Adipocyte (in vitro differentiated cells): ENCODE results near the gene RIC8A.

Experiments used
- DNase-seq: peaks from one replicate; pipeline ENCODE4 v3.0.0-alpha.2; 2015; ENCODE audit warnings: low read depth
- H3K27me3 ChIP-seq: replicated peaks from 2 replicates; pipeline ENCODE4 v1.7.0; 2013; ENCODE audit warnings: mild to moderate bottlenecking, low read length, moderate library complexity; ENCODE audit not compliant: control insufficient read depth, insufficient read depth
- H3K36me3 ChIP-seq: 2 replicates; pipeline ENCODE4 v1.7.0; 2013; ENCODE audit warnings: low read length, mild to moderate bottlenecking, moderate library complexity; ENCODE audit not compliant: control insufficient read depth, insufficient read depth, severe bottlenecking
- H3K4me1 ChIP-seq: 2 replicates; pipeline ENCODE4 v1.7.0; 2013; ENCODE audit warnings: mild to moderate bottlenecking, low read length, moderate library complexity; ENCODE audit not compliant: control insufficient read depth, insufficient read depth
- H3K4me3 ChIP-seq: 2 replicates; pipeline ENCODE4 v1.7.0; 2013; ENCODE audit warnings: mild to moderate bottlenecking, low read length, moderate library complexity
- H3K9ac ChIP-seq: 2 replicates; pipeline ENCODE4 v1.7.0; 2013; ENCODE audit warnings: mild to moderate bottlenecking, low read length, moderate library complexity
- H3K9me3 ChIP-seq: 2 replicates; pipeline ENCODE4 v1.7.0; 2013; ENCODE audit warnings: mild to moderate bottlenecking, low read length, moderate library complexity; ENCODE audit not compliant: control insufficient read depth

RIC8A gene

DNA sequence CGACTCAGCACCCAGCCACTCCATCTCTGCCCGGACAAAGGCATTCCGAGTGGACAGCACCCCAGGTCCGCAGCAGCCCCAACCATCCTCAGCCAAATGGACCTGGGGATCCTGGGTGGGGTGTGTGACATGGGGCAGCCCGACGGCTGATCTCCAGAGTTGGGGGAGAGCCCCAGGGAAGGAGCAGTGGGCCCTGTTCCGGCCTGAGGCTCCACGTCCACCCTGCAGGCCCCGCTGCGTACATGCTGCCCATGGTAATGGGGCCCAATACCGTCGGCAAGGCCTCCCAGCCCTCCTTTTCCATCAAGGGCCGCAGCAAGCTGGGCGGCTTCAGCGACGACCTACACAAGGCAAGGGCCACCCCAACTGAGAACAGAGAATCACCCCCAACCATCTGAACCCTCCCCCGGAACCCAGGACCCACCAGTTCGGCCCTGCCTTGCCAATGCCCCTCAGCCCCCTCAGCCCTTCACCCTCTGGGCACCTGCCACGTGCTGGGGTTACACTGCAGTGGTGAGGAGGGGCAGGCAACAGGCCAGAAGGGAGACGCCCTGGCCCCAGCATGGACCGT, 9.2 kb upstream of the RIC8A start:
- DNase-seq, result no peak
- Histone ChIP-seq H3K36me3 (peaks cover 10% of the 10 kb centered on the region), H3K9me3 (no peaks in the 10 kb centered on the region), H3K27me3 (no peaks in the 10 kb centered on the region), H3K4me3 (no peak overlapping the region), H3K9ac (no peak overlapping the region), H3K4me1 (peaks cover 1% of the 10 kb centered on the region)

- H3K36me3 ChIP-seq, result peaks cover 17% of the 10 kb centered on the region
These were observed 8.4 kb upstream of the RIC8A start for GRCh38 chr11:199004-199581.

DNA sequence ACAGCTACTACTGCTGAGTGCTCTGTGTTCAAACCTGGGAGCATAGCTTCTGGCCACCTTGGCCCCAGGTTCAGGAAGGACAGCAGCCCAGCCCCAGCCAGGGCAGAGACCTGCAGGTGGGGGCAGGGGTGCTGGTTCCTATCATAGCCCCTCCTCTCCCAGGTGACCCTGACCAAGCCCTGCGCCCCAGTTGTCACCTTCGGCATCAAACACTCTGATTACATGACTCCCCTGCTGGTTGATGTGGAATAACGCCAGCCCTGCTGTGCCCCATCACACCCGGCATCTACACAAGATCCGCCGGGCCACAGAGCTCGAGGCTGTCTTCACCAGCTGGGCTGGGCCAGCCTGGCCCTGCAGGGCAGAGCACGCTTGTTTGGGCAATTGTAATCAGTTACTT, 7.7 kb upstream of the RIC8A start:
- H3K4me1 ChIP-seq, result peaks cover 15% of the 10 kb centered on the region
- no peak overlapping the region for H3K4me3 ChIP-seq
- peaks cover 24% of the 10 kb centered on the region for H3K36me3 ChIP-seq
- H3K27me3 ChIP-seq, result no peaks in the 10 kb centered on the region
- H3K9me3 ChIP-seq, result no peaks in the 10 kb centered on the region
- H3K9ac ChIP-seq, result no peak overlapping the region
- DNase-seq, result no peak

More at GRCh38 chr11:199004-199581, 8.4 kb upstream of the RIC8A start:
- no peak overlapping the region for H3K9ac ChIP-seq
- H3K9me3 ChIP-seq, result no peaks in the 10 kb centered on the region
- no peaks in the 10 kb centered on the region for H3K27me3 ChIP-seq
- H3K4me1 ChIP-seq, result peaks cover 9% of the 10 kb centered on the region
- H3K4me3 ChIP-seq, result no peak overlapping the region
- no peak for DNase-seq

DNA sequence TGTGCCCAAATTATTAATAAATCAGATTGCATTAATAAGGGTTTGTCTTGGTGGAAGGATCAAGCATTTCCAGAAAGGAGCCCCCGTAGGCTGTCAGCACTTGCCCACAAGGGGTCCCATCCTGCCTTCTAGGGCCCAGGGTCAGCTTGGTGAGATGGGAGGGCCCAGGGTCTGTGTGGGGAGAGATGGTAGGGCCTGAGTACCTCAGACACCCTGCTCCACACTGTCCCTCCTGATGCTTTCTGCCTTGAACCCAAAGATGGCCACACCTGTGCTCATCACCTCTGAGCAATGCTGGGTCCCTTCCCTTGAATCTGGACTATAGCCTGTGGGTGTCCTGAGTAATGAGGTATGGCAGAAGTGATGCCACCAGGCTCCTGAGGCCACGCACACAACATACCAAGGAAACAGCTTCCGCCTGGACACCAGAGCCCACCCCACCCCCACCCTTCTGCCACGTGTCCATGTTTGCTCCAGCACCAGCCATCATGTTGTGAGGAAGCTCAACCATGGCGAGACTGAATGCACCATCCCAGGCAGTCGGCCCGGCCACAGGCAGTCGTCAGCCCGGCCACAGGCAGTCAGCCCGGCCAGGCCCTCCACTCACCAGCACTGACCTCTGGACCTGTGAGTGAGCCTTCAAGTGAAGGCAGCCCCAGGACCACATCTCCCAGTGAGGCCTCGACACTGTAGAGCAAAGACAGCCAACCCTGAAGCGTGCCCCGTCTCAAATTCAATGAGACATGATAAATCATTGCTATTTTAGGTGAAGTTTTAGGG, 7.1 kb upstream of the RIC8A start:
- no peak for DNase-seq
- Histone ChIP-seq H3K4me3 (no peak overlapping the region), H3K9me3 (no peaks in the 10 kb centered on the region), H3K36me3 (peaks cover 31% of the 10 kb centered on the region), H3K4me1 (peaks cover 20% of the 10 kb centered on the region), H3K9ac (no peak overlapping the region), H3K27me3 (no peaks in the 10 kb centered on the region)

DNA sequence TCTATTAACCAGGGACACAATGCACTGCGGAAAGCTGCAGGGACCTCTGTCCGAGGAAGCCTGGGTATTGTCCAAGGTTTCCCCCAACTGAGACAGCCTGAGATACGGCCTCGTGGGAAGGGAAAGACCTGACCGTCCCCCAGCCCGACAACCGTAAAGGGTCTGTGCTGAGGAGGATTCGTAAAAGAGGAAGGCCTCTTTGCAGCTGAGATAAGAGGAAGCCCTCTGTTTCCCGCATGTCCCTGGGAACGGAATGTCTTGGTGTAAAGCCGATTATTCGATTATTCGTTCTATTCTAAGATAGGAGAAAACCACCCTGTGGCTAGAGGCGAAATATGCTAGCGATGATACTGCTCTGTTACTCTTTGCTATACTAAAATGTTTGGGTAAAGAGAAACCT, 5.5 kb upstream of the RIC8A start:
- H3K9me3 ChIP-seq, result no peaks in the 10 kb centered on the region
- DNase-seq, result no peak
- H3K36me3 ChIP-seq, result peaks cover 32% of the 10 kb centered on the region
- H3K9ac ChIP-seq, result no peak overlapping the region
- no peaks in the 10 kb centered on the region for H3K27me3 ChIP-seq
- peaks cover 30% of the 10 kb centered on the region for H3K4me1 ChIP-seq
- H3K4me3 ChIP-seq, result no peak overlapping the region

GRCh38 chr11:202490-202889, 5.0 kb upstream of the RIC8A start:
- Histone ChIP-seq H3K4me1 (peaks cover 30% of the 10 kb centered on the region), H3K4me3 (no peak overlapping the region), H3K9me3 (no peaks in the 10 kb centered on the region), H3K27me3 (no peaks in the 10 kb centered on the region), H3K9ac (no peak overlapping the region), H3K36me3 (peaks cover 32% of the 10 kb centered on the region)
- no peak for DNase-seq

- no peak overlapping the region for H3K4me3 ChIP-seq
- H3K27me3 ChIP-seq, result no peaks in the 10 kb centered on the region
- H3K36me3 ChIP-seq, result peaks cover 32% of the 10 kb centered on the region
- no peaks in the 10 kb centered on the region for H3K9me3 ChIP-seq
- peak overlapping the region; percentile 43 for H3K9ac ChIP-seq
- peaks cover 30% of the 10 kb centered on the region for H3K4me1 ChIP-seq
- no peak for DNase-seq
These were observed 4.2 kb upstream of the RIC8A start for GRCh38 chr11:203056-203944.

DNA sequence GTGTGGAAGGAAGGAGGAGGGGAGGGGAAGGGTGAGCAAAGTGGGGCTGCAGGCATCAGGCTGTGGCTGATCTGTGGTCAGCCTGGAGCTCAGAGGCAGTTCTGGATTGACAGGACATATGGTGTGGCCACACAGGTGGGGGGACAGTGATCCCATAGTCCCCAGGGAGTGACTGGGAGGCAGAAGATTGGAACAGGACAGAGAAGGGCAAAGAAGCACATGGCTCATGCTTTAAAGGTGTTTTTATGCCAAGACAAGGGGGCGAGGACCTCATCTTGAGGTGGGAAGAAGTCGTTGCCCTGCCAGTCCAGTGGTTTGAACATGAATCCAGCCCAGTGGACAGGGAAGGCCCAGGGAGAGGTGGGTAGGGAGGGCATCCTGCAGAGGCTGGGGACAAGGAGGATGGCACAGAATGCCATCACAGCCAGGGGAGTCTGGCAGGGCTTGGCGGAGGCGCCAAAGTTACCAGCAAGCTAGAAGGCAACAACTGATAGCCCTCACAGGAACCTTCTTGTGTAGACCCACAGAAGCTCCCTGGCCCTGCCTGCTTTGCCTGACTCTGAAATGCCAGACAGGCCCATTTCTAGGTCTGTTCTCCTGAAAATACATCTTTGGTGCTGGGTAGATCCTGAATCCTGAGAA, 3.4 kb upstream of the RIC8A start:
- H3K36me3 ChIP-seq, result peaks cover 32% of the 10 kb centered on the region
- H3K9me3 ChIP-seq, result no peaks in the 10 kb centered on the region
- H3K4me3 ChIP-seq, result no peak overlapping the region
- H3K4me1 ChIP-seq, result peaks cover 30% of the 10 kb centered on the region
- no peak for DNase-seq
- H3K27me3 ChIP-seq, result no peaks in the 10 kb centered on the region
- peak overlapping the region; percentile 43 for H3K9ac ChIP-seq

GRCh38 chr11:204587-205109, 2.9 kb upstream of the RIC8A start:
- peak overlapping the region; percentile 43 for H3K9ac ChIP-seq
- no peak for DNase-seq
- no peak overlapping the region for H3K4me3 ChIP-seq
- no peaks in the 10 kb centered on the region for H3K27me3 ChIP-seq
- peaks cover 35% of the 10 kb centered on the region for H3K4me1 ChIP-seq
- H3K9me3 ChIP-seq, result no peaks in the 10 kb centered on the region
- H3K36me3 ChIP-seq, result peaks cover 33% of the 10 kb centered on the region

DNA sequence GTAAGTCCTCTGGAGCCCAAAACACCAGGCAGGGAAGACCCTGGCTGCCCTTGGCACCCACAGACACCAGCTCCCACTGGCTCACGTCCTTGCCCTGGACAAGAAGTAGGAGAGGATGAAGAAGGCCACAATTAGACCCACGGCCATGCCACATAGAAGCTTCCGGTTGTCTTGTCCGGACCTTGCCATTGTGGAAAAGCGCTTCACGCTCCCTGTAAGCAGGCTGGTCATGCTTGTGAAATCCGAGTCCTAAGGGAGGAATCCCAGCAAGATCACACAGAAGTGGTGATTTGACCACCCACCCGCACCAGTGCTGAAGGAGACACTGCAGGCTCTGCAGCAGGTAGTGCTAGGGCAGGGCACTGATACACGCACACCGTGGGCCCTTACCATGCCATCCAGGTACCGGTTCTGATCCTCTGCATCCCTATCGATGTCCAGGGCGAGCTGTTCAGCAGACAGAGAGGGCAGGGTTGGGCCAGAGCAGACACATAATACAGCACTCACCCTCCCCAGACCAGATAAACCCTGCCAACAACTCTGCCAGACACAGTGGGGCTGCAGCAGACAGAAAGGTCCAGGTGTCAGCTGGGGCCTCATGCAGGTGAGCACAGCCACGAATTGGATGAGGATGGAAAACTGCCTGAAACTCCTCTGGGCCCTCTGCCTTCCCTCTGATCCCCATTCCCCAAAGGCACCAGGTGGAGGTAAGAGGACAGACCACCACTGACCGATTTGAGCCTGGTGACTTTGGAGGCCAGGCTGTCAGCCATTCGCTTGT, 2.1 kb upstream of the RIC8A start:
- peak overlapping the region; percentile 100 for H3K9ac ChIP-seq
- peaks cover 41% of the 10 kb centered on the region for H3K36me3 ChIP-seq
- no peak for DNase-seq
- H3K9me3 ChIP-seq, result no peaks in the 10 kb centered on the region
- no peaks in the 10 kb centered on the region for H3K27me3 ChIP-seq
- H3K4me3 ChIP-seq, result peak overlapping the region; percentile 99
- peaks cover 43% of the 10 kb centered on the region for H3K4me1 ChIP-seq
